Endothelial cell of umbilical vein (primary cell): ENCODE measurements around the gene SETSIP.

Experiments used
- POLR2AphosphoS5 ChIP-seq: IDR thresholded peaks from 2 replicates; pipeline ENCODE4 v1.6.1; 2012; ENCODE audit warnings: low read depth, mild to moderate bottlenecking, control low read depth, low read length, moderate library complexity; ENCODE audit not compliant: insufficient read depth
- TF ChIP-seq, protein P1 (sequence below), 2 donors: IDR thresholded peaks; 1 replicate in 1 of 2; 2 replicates in 1 of 2; pipeline ENCODE4 v1.5.1; 2011; ENCODE audit warnings: low read length in 2 of 2, mild to moderate bottlenecking in 2 of 2, moderate library complexity in 2 of 2, control low read depth in 1 of 2, inconsistent platforms in 1 of 2, low read depth in 1 of 2; ENCODE audit not compliant: insufficient read depth in 1 of 2; ENCODE audit errors: extremely low read depth in 1 of 2

DNA sequence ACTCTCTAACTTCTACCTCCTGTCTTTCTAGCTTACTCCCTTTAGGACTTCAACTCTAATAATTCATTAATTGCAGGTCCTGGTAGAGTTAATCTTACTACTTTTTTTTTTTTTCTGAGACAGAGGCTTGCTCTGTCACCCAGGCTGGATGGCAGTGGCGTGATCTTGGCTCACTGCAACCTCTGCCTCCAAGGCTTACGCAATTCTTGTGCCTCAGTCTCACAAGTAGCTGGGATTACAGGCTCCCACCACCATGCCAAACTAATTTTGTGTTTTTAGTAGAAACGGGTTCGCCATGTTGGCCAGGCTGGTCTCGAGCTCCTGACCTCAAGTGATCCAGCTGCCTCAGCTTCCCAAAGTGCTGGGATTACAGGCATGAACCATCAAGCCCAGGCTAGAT is 20.7 kb upstream of the SETSIP start:
- TF ChIP-seq, protein P1, sequence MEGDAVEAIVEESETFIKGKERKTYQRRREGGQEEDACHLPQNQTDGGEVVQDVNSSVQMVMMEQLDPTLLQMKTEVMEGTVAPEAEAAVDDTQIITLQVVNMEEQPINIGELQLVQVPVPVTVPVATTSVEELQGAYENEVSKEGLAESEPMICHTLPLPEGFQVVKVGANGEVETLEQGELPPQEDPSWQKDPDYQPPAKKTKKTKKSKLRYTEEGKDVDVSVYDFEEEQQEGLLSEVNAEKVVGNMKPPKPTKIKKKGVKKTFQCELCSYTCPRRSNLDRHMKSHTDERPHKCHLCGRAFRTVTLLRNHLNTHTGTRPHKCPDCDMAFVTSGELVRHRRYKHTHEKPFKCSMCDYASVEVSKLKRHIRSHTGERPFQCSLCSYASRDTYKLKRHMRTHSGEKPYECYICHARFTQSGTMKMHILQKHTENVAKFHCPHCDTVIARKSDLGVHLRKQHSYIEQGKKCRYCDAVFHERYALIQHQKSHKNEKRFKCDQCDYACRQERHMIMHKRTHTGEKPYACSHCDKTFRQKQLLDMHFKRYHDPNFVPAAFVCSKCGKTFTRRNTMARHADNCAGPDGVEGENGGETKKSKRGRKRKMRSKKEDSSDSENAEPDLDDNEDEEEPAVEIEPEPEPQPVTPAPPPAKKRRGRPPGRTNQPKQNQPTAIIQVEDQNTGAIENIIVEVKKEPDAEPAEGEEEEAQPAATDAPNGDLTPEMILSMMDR (IDR thresholded peaks at IDR 0.05; ENCODE audit: extremely low read depth in 1 of 2, insufficient read depth in 1 of 2, low read depth in 1 of 2, low read length in 2 of 2), result no peak
- no peak for TF ChIP-seq POLR2AphosphoS5
